ENCODE measurements around the gene PXYLP1. TPM values are rescaled to one million over a fixed set of nuclear protein-coding genes. Genes with fewer than 3 reads are reported as not detected.
A peak's percentile ranks its signal among the peaks of the same experiment; 100 is the strongest.

Gene PXYLP1
- total RNA-seq, 1 donor from 2014 or later: 6.1 TPM

- Mint-ChIP-seq H3K36me3 (ENCODE audit: low read depth, unreplicated experiment) (no peaks in the 10 kb centered on the region), H3K9me3 (ENCODE audit: unreplicated experiment) (peaks cover 6% of the 10 kb centered on the region), H3K4me3 (ENCODE audit: unreplicated experiment) (no peak overlapping the region), H3K27me3 (ENCODE audit: low read depth, unreplicated experiment) (peaks cover 4% of the 10 kb centered on the region), H3K4me1 (ENCODE audit: low read depth, unreplicated experiment) (peaks cover 30% of the 10 kb centered on the region), H3K27ac (ENCODE audit: unreplicated experiment) (peak overlapping the region; percentile 38)
- Histone ChIP-seq H4K20me1 (ENCODE audit: insufficient read depth, low read length) (no peaks in the 10 kb centered on the region), H3K9ac (ENCODE audit: low read length) (no peak overlapping the region), H3K4me3 (ENCODE audit: insufficient read depth, low read depth, low read length) (no peak overlapping the region), H3K27ac (ENCODE audit: low read depth, low read length) (no peak overlapping the region), H3K79me2 (ENCODE audit: insufficient read depth, low read length) (no peaks in the 10 kb centered on the region), H3K27me3 (ENCODE audit: insufficient read depth, low read length) (no peaks in the 10 kb centered on the region), H3K9me3 (ENCODE audit: insufficient read depth, low read depth, low read length) (no peaks in the 10 kb centered on the region), H3K36me3 (ENCODE audit: insufficient read depth, low read length) (no peaks in the 10 kb centered on the region), H3K4me1 (ENCODE audit: insufficient read depth, low read length) (peaks cover 17% of the 10 kb centered on the region), H2AFZ (ENCODE audit: low read depth, low read length) (no peak overlapping the region), H3K4me2 (ENCODE audit: low read length) (no peak overlapping the region)
- no peak for TF ChIP-seq EZH2 (IDR thresholded peaks at IDR 0.05; ENCODE audit: insufficient read depth, low read length)
- TF ChIP-seq CTCF (IDR thresholded peaks at IDR 0.05; ENCODE audit: insufficient read depth, low read depth, low read length): no peak
- DNase-seq (ENCODE audit: low read depth) (no peak), FAIRE-seq (no peak)
These were observed 107.3 kb downstream of the PXYLP1 start for GRCh38 chr3:141338881-141339280.

GRCh38 chr3:141341536-141341935 is 109.9 kb downstream of the PXYLP1 start:
- Histone ChIP-seq H3K27ac (ENCODE audit: low read depth, low read length) (no peak overlapping the region), H4K20me1 (ENCODE audit: insufficient read depth, low read length) (no peaks in the 10 kb centered on the region), H3K4me3 (ENCODE audit: insufficient read depth, low read depth, low read length) (no peak overlapping the region), H3K4me2 (ENCODE audit: low read length) (no peak overlapping the region), H3K9ac (ENCODE audit: low read length) (no peak overlapping the region), H3K79me2 (ENCODE audit: insufficient read depth, low read length) (no peaks in the 10 kb centered on the region), H3K9me3 (ENCODE audit: insufficient read depth, low read depth, low read length) (no peaks in the 10 kb centered on the region), H2AFZ (ENCODE audit: low read depth, low read length) (no peak overlapping the region), H3K36me3 (ENCODE audit: insufficient read depth, low read length) (no peaks in the 10 kb centered on the region), H3K27me3 (ENCODE audit: insufficient read depth, low read length) (no peaks in the 10 kb centered on the region), H3K4me1 (ENCODE audit: insufficient read depth, low read length) (peaks cover 15% of the 10 kb centered on the region)
- Mint-ChIP-seq H3K4me3 (ENCODE audit: unreplicated experiment) (no peak overlapping the region), H3K27me3 (ENCODE audit: low read depth, unreplicated experiment) (peaks cover 4% of the 10 kb centered on the region), H3K36me3 (ENCODE audit: low read depth, unreplicated experiment) (no peaks in the 10 kb centered on the region), H3K4me1 (ENCODE audit: low read depth, unreplicated experiment) (peaks cover 11% of the 10 kb centered on the region), H3K9me3 (ENCODE audit: unreplicated experiment) (peaks cover 6% of the 10 kb centered on the region), H3K27ac (ENCODE audit: unreplicated experiment) (no peak overlapping the region)
- no peak for TF ChIP-seq CTCF (IDR thresholded peaks at IDR 0.05; ENCODE audit: insufficient read depth, low read depth, low read length)
- no peak for TF ChIP-seq EZH2 (IDR thresholded peaks at IDR 0.05; ENCODE audit: insufficient read depth, low read length)
- FAIRE-seq (no peak), DNase-seq (ENCODE audit: low read depth) (no peak)

GRCh38 chr3:141342386-141342785 is 110.8 kb downstream of the PXYLP1 start:
- Histone ChIP-seq H2AFZ (ENCODE audit: low read depth, low read length) (no peak overlapping the region), H3K27ac (ENCODE audit: low read depth, low read length) (no peak overlapping the region), H3K4me1 (ENCODE audit: insufficient read depth, low read length) (peaks cover 12% of the 10 kb centered on the region), H3K36me3 (ENCODE audit: insufficient read depth, low read length) (no peaks in the 10 kb centered on the region), H3K4me3 (ENCODE audit: insufficient read depth, low read depth, low read length) (no peak overlapping the region), H3K9me3 (ENCODE audit: insufficient read depth, low read depth, low read length) (no peaks in the 10 kb centered on the region), H3K27me3 (ENCODE audit: insufficient read depth, low read length) (no peaks in the 10 kb centered on the region), H4K20me1 (ENCODE audit: insufficient read depth, low read length) (no peaks in the 10 kb centered on the region), H3K9ac (ENCODE audit: low read length) (no peak overlapping the region), H3K79me2 (ENCODE audit: insufficient read depth, low read length) (no peaks in the 10 kb centered on the region), H3K4me2 (ENCODE audit: low read length) (no peak overlapping the region)
- peaks cover 6% of the 10 kb centered on the region for H3K9me3 Mint-ChIP-seq (ENCODE audit: unreplicated experiment)
- H3K27me3 Mint-ChIP-seq (ENCODE audit: low read depth, unreplicated experiment): peaks cover 4% of the 10 kb centered on the region
- no peak overlapping the region for H3K4me3 Mint-ChIP-seq (ENCODE audit: unreplicated experiment)
- FAIRE-seq: no peak
- H3K36me3 Mint-ChIP-seq (ENCODE audit: low read depth, unreplicated experiment): no peaks in the 10 kb centered on the region
- H3K27ac Mint-ChIP-seq (ENCODE audit: unreplicated experiment): no peak overlapping the region
- H3K4me1 Mint-ChIP-seq (ENCODE audit: low read depth, unreplicated experiment): peaks cover 11% of the 10 kb centered on the region
- no peak for DNase-seq (ENCODE audit: low read depth)
- TF ChIP-seq CTCF (IDR thresholded peaks at IDR 0.05; ENCODE audit: insufficient read depth, low read depth, low read length) (no peak), EZH2 (IDR thresholded peaks at IDR 0.05; ENCODE audit: insufficient read depth, low read length) (no peak)

Measured in astrocyte (in vitro differentiated cells and primary cell).